Measurements from ENCODE around the gene CRYBB3. TPM values are rescaled to one million over a fixed set of nuclear protein-coding genes. Genes with fewer than 3 reads are reported as not detected.

Gene CRYBB3
- total and polyA plus RNA-seq, 2 of the 4 experiments (the other 2 are of a cell fraction): not detected

DNA sequence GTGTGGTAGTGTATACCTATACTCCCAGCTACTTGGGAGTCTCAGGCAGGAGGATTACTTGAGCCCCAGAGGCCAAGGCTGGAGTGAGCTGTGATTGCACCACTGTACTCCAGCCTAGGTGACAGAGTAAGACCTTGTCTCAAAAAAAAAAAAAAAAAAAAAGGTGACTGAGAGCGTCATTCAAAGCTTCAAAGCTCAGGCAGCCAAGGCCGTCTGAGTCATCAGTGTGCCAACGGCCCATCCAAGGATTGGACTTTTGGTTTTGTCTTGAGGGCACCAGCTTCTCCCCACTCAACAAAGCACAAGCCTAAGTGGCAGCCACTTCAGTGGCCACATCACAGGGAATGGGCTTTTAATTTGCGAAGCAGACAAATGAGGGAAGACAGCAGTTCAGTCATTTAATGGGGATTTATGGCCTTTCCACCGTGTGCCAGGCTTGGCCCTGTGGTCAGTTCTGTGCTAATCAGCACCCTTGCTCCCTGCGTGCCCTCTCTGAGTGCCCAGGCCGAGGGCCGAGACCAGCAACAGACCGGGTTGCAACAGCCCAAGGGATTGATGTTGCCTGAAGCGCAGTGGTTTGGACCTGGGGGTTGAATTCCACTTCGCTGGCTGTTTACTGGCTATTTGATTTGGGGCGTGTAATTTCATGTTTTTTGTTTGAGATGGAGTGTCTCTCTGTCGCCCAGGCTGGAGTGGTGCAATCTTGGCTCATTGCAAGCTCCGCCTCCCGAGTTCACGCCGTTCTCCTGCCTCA is 30.2 kb upstream of the CRYBB3 start:
- DNase-seq (no peak), ATAC-seq (ENCODE audit: low read depth) (no peak)
- H4K5ac ChIP-seq (ENCODE audit: low read depth, low read length): no peak overlapping the region
- WGBS, 2 experiments (ENCODE audit: extremely low coverage in 2 of 2, insufficient read length in 1 of 2): 73% methylated on average over 7 of the region's 17 CpGs; no CpG with 5 or more reads in 1 of the 2 experiments
- H3K4me2 ChIP-seq (ENCODE audit: low read depth, low read length): no peak overlapping the region
- H3K9me3 ChIP-seq (ENCODE audit: control insufficient read depth, insufficient read depth, low read length): no peaks in the 10 kb centered on the region
- H3K9ac ChIP-seq (ENCODE audit: low read depth, low read length): no peak overlapping the region
- no TSS peak for BruUV-seq (replicated peaks)
- H4K8ac ChIP-seq (ENCODE audit: low read depth in 2 of 2, low read length in 2 of 2): no peak overlapping the region
- no peak overlapping the region for H2AK9ac ChIP-seq (replicated peaks; ENCODE audit: low read depth, low read length, poor library complexity)
- ChIA-PET POLR2A (ENCODE audit: unreplicated experiment) (no interaction called here), CTCF (no interaction called here)
- H4K20me1 ChIP-seq (ENCODE audit: insufficient read depth, low read length): no peaks in the 10 kb centered on the region
- no peak overlapping the region for H3K56ac ChIP-seq (ENCODE audit: extremely low read depth, insufficient read depth, low read length)
- no peak overlapping the region for H2AK5ac ChIP-seq (ENCODE audit: low read depth, low read length)
- no peak overlapping the region for H2BK15ac ChIP-seq (ENCODE audit: low read depth, low read length)
- H2BK120ac ChIP-seq (ENCODE audit: low read depth, low read length): no peak overlapping the region
- no peaks in the 10 kb centered on the region for H3K36me3 ChIP-seq (ENCODE audit: control insufficient read depth, insufficient read depth, low read length)
- no peak overlapping the region for H3K23ac ChIP-seq (ENCODE audit: low read depth, low read length)
- no peak overlapping the region for H2AFZ ChIP-seq (replicated peaks; ENCODE audit: low read length, poor library complexity)
- no peak overlapping the region for H3K27ac ChIP-seq (ENCODE audit: insufficient read depth, low read length)
- no peak overlapping the region for H2BK20ac ChIP-seq (ENCODE audit: low read depth, low read length)
- no peaks in the 10 kb centered on the region for H3K9me1 ChIP-seq (ENCODE audit: insufficient read depth, low read length)
- no peak overlapping the region for H4K91ac ChIP-seq (ENCODE audit: insufficient read depth, low read depth, low read length)
- H3K4me3 ChIP-seq (ENCODE audit: insufficient read depth, low read depth, low read length): no peak overlapping the region
- dilution Hi-C loops (cut with HindIII; ENCODE audit: low sequenced_read_pairs, unreplicated experiment) (no loop called here), intact Hi-C loops (cut with micrococcal nuclease) (no loop called here), in situ Hi-C loops (cut with MboI; ENCODE audit: low sequenced_read_pairs) (no loop called here)
- no peaks in the 10 kb centered on the region for H3K4me1 ChIP-seq (ENCODE audit: control insufficient read depth, insufficient read depth, low read length)
- no peak overlapping the region for H3K14ac ChIP-seq (replicated peaks; ENCODE audit: low read depth, low read length)
- no peaks in the 10 kb centered on the region for H3K79me1 ChIP-seq (ENCODE audit: low read depth in 1 of 2, low read length in 2 of 2)
- H3K27me3 ChIP-seq (ENCODE audit: control insufficient read depth, insufficient read depth, low read length): no peaks in the 10 kb centered on the region
- H3K4ac ChIP-seq (ENCODE audit: low read depth, low read length): no peak overlapping the region
- no peak overlapping the region for H3K18ac ChIP-seq (ENCODE audit: low read depth, low read length)
- no peak overlapping the region for H2BK5ac ChIP-seq (ENCODE audit: low read depth, low read length, poor library complexity, severe bottlenecking)
- TF ChIP-seq SMC3 (IDR thresholded peaks at IDR 0.05; ENCODE audit: low read depth, low read length) (no peak), MAFK (IDR thresholded peaks at IDR 0.05; ENCODE audit: low read depth, low read length) (no peak), POLR2A (IDR thresholded peaks at IDR 0.05; ENCODE audit: low read depth, low read length) (no peak), RAD21 (IDR thresholded peaks at IDR 0.05; ENCODE audit: low read length) (no peak), RFX5 (IDR thresholded peaks at IDR 0.05; ENCODE audit: low read depth, low read length) (no peak), BHLHE40 (IDR thresholded peaks at IDR 0.05; ENCODE audit: low read depth, low read length) (no peak), NFE2L2 (IDR thresholded peaks at IDR 0.05; ENCODE audit: low read depth, low read length) (no peak), CHD1 (IDR thresholded peaks at IDR 0.05; ENCODE audit: low read depth, low read length) (no peak)
- TF ChIP-seq, protein P1, sequence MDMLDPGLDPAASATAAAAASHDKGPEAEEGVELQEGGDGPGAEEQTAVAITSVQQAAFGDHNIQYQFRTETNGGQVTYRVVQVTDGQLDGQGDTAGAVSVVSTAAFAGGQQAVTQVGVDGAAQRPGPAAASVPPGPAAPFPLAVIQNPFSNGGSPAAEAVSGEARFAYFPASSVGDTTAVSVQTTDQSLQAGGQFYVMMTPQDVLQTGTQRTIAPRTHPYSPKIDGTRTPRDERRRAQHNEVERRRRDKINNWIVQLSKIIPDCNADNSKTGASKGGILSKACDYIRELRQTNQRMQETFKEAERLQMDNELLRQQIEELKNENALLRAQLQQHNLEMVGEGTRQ (IDR thresholded peaks at IDR 0.05; ENCODE audit: low read depth, low read length): no peak
